ENCODE data around the gene TCHP. TPM values are rescaled to one million over a fixed set of nuclear protein-coding genes. Genes with fewer than 3 reads are reported as not detected.

TCHP gene
- total RNA-seq, 2 experiments from 2014 or later, result 38.4 to 40.1 TPM

GRCh38 chr12:109952160-109952858 is 52.2 kb downstream of the TCHP start:
- peak; percentile 40 for DNase-seq
- peak; percentile 45 for ATAC-seq
- Mint-ChIP-seq H3K4me3 (no peak overlapping the region), H3K36me3 (peaks cover 67% of the 10 kb centered on the region), H3K27me3 (no peaks in the 10 kb centered on the region), H3K4me1 (peaks cover 27% of the 10 kb centered on the region), H3K9me3 (ENCODE audit: low read depth) (no peaks in the 10 kb centered on the region), H3K27ac (peak overlapping the region; percentile 1)
- CTCF ChIA-PET, result no interaction called here

DNA sequence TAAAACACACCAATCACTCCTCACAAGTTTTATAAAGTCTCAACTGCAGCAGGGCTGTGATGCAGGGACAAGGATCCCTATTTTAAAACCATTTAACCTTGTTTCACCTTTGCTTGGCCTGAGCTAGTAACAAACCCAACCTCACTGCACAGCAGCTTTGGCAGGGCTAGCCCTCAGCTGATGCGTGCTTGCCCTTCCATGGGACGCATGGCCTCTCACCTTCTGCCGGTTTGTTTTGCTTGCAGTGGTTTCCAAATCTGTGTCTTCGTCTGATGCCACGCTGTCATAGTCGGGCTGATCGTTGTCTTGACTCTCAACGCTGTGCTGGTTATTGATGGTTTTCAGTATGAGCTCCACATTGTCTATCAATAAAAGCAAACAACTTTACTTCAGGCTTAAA is 52.8 kb downstream of the TCHP start:
- CTCF ChIA-PET, result interaction anchor here (1.0 kb wide), 1 partner anchor 14 kb away, joined by 3 read pairs; no protein-coding TSS in a partner anchor
- H3K9me3 Mint-ChIP-seq (ENCODE audit: low read depth), result no peaks in the 10 kb centered on the region
- H3K36me3 Mint-ChIP-seq, result peaks cover 64% of the 10 kb centered on the region
- no peak for ATAC-seq
- H3K27me3 Mint-ChIP-seq, result no peaks in the 10 kb centered on the region
- H3K27ac Mint-ChIP-seq, result no peak overlapping the region
- H3K4me1 Mint-ChIP-seq, result peaks cover 21% of the 10 kb centered on the region
- DNase-seq, result peak; percentile 35
- H3K4me3 Mint-ChIP-seq, result no peak overlapping the region

GRCh38 chr12:109953656-109954055 is 53.6 kb downstream of the TCHP start:
- no peaks in the 10 kb centered on the region for H3K9me3 Mint-ChIP-seq (ENCODE audit: low read depth)
- CTCF ChIA-PET, result interaction anchor here (1.0 kb wide), 1 partner anchor 14 kb away, joined by 3 read pairs; no protein-coding TSS in a partner anchor
- H3K27me3 Mint-ChIP-seq, result no peaks in the 10 kb centered on the region
- H3K36me3 Mint-ChIP-seq, result peaks cover 64% of the 10 kb centered on the region
- H3K4me3 Mint-ChIP-seq, result no peak overlapping the region
- peaks cover 14% of the 10 kb centered on the region for H3K4me1 Mint-ChIP-seq
- ATAC-seq (no peak), DNase-seq (no peak)
- peak overlapping the region; percentile 18 for H3K27ac Mint-ChIP-seq

GRCh38 chr12:109958374-109958773 is 58.3 kb downstream of the TCHP start:
- no peaks in the 10 kb centered on the region for H3K9me3 Mint-ChIP-seq (ENCODE audit: low read depth)
- no peak overlapping the region for H3K27ac Mint-ChIP-seq
- H3K4me3 Mint-ChIP-seq, result no peak overlapping the region
- ATAC-seq (no peak), DNase-seq (no peak)
- H3K27me3 Mint-ChIP-seq, result no peaks in the 10 kb centered on the region
- H3K4me1 Mint-ChIP-seq, result peaks cover 16% of the 10 kb centered on the region
- peaks cover 54% of the 10 kb centered on the region for H3K36me3 Mint-ChIP-seq
- CTCF ChIA-PET, result no interaction called here

GRCh38 chr12:109959411-109960093 is 59.5 kb downstream of the TCHP start:
- Mint-ChIP-seq H3K36me3 (peaks cover 52% of the 10 kb centered on the region), H3K4me1 (peaks cover 13% of the 10 kb centered on the region), H3K27ac (no peak overlapping the region), H3K9me3 (ENCODE audit: low read depth) (no peaks in the 10 kb centered on the region), H3K27me3 (no peaks in the 10 kb centered on the region), H3K4me3 (no peak overlapping the region)
- DNase-seq (no peak), ATAC-seq (no peak)
- CTCF ChIA-PET, result no interaction called here

- Mint-ChIP-seq H3K36me3 (peaks cover 55% of the 10 kb centered on the region), H3K27ac (no peak overlapping the region), H3K4me1 (peaks cover 13% of the 10 kb centered on the region), H3K9me3 (ENCODE audit: low read depth) (no peaks in the 10 kb centered on the region), H3K27me3 (no peaks in the 10 kb centered on the region), H3K4me3 (no peak overlapping the region)
- ATAC-seq (no peak), DNase-seq (no peak)
- CTCF ChIA-PET, result interaction anchor here (1.2 kb wide), 1 partner anchor 13 kb away, joined by 3 read pairs; no protein-coding TSS in a partner anchor
Observed at GRCh38 chr12:109961201-109961600, 61.1 kb downstream of the TCHP start.

GRCh38 chr12:109961612-109962011 is 61.5 kb downstream of the TCHP start:
- H3K36me3 Mint-ChIP-seq, result peaks cover 55% of the 10 kb centered on the region

DNA sequence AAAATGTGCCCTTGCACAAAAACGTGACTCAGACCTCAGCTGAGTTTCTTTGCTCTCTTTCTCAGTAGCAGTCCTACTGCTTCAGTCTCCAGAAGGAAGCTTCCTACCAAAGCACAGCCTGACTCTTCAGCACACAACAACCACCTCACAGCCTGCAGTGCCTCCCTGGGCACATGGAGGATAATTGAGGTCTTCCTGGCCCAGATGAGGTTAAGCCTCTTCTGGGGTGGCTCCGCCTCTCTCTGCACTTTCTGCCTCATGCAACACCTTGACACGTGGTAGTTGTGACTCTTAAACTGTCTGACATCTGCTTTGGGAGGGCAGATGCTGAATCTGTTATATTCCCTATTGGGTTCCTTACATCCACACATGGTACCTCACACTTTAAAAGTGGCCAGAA is 62.3 kb downstream of the TCHP start:
- CTCF ChIA-PET, result no interaction called here

More at GRCh38 chr12:109961612-109962011, 61.5 kb downstream of the TCHP start:
- peaks cover 15% of the 10 kb centered on the region for H3K4me1 Mint-ChIP-seq
- CTCF ChIA-PET, result no interaction called here
- H3K27ac Mint-ChIP-seq, result no peak overlapping the region
- ATAC-seq (no peak), DNase-seq (no peak)
- H3K4me3 Mint-ChIP-seq, result no peak overlapping the region
- no peaks in the 10 kb centered on the region for H3K27me3 Mint-ChIP-seq
- H3K9me3 Mint-ChIP-seq (ENCODE audit: low read depth), result no peaks in the 10 kb centered on the region

DNA sequence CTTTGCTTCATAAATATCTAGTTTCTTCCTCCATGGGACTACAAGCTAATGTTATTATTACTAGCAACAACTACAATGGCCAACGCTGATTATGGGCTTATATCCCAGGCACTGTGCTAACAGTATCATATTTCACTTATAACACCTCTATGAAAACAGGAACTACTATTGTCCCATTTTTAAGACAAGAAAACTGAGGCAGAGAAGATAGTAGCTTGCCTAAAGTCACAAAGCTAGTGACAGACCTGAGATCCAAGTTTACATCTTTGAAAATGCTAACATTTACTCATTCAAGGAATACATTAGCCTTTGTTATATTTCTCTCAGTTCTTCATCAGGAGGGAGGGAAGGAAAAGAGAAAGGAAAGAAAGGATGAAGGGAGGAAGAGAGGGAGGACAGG is 63.3 kb downstream of the TCHP start:
- CTCF ChIA-PET, result interaction anchor here (0.6 to 2.0 kb wide), 3 partner anchors 10 to 33 kb away, joined by 4 to 7 read pairs (median 4); no protein-coding TSS in a partner anchor

More for the DNA sequence above, 62.3 kb downstream of the TCHP start:
- H3K27me3 Mint-ChIP-seq, result no peaks in the 10 kb centered on the region
- H3K4me3 Mint-ChIP-seq, result no peak overlapping the region
- peak; percentile 35 for ATAC-seq
- H3K36me3 Mint-ChIP-seq, result peaks cover 55% of the 10 kb centered on the region
- no peak for DNase-seq
- no peaks in the 10 kb centered on the region for H3K9me3 Mint-ChIP-seq (ENCODE audit: low read depth)
- H3K27ac Mint-ChIP-seq, result peak overlapping the region; percentile 40
- peaks cover 20% of the 10 kb centered on the region for H3K4me1 Mint-ChIP-seq

DNA sequence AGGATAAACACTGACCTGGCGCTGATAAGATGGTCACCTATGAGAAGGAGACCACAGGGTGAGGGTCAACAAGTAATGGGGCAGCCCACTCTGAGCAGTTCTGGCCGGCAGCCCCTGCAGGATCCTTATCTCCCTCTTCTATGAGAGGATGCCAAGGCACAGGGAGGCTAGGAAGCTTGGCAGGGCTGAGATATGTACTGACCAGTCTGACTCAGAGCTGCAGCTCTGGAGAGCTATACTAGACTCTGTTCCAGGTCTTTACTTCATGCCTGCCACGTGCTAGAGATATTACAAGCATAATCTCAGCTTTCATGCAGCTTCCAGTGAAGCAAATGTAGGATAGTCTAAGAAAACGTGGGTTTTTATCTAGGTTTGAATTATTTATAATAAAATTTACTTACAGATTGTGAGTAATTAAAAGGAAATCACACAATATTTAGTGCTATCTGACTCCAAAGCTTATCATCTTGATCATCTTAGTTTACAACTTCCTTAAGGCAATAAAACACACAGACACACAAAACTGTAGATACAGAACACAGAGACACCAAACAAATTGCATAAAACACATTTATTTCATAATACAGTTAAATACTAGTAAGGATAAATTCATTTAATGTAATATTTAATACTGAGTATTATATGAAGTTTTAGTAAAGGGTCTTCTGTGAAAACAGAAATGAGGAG is 63.8 kb downstream of the TCHP start:
- no peak for DNase-seq
- H3K4me1 Mint-ChIP-seq, result peaks cover 31% of the 10 kb centered on the region
- H3K27ac Mint-ChIP-seq, result no peak overlapping the region
- ATAC-seq, result no peak
- H3K27me3 Mint-ChIP-seq, result no peaks in the 10 kb centered on the region
- no peak overlapping the region for H3K4me3 Mint-ChIP-seq
- no peaks in the 10 kb centered on the region for H3K9me3 Mint-ChIP-seq (ENCODE audit: low read depth)
- H3K36me3 Mint-ChIP-seq, result peaks cover 52% of the 10 kb centered on the region
- CTCF ChIA-PET, result interaction anchor here (1.7 to 2.0 kb wide), 2 partner anchors 9 to 16 kb away, joined by 4 to 7 read pairs; no protein-coding TSS in a partner anchor

More for the DNA sequence above, 63.3 kb downstream of the TCHP start:
- Mint-ChIP-seq H3K4me1 (peaks cover 28% of the 10 kb centered on the region), H3K27ac (peak overlapping the region; percentile 17), H3K27me3 (no peaks in the 10 kb centered on the region), H3K4me3 (no peak overlapping the region), H3K9me3 (ENCODE audit: low read depth) (no peaks in the 10 kb centered on the region), H3K36me3 (peaks cover 58% of the 10 kb centered on the region)
- no peak for ATAC-seq
- no peak for DNase-seq

GRCh38 chr12:109966546-109966945 is 66.5 kb downstream of the TCHP start:
- Mint-ChIP-seq H3K27me3 (no peaks in the 10 kb centered on the region), H3K4me3 (no peak overlapping the region), H3K27ac (peak overlapping the region; percentile 54), H3K4me1 (peaks cover 36% of the 10 kb centered on the region), H3K9me3 (ENCODE audit: low read depth) (no peaks in the 10 kb centered on the region), H3K36me3 (peaks cover 48% of the 10 kb centered on the region)
- CTCF ChIA-PET, result interaction anchor here (1.3 to 1.4 kb wide), 2 partner anchors 27 to 121 kb away, joined by 3 read pairs; no protein-coding TSS in a partner anchor
- DNase-seq (no peak), ATAC-seq (no peak)

- H3K4me1 Mint-ChIP-seq, result peaks cover 35% of the 10 kb centered on the region
- peak; percentile 60 for ATAC-seq
- peaks cover 53% of the 10 kb centered on the region for H3K36me3 Mint-ChIP-seq
- no peaks in the 10 kb centered on the region for H3K27me3 Mint-ChIP-seq
- CTCF ChIA-PET, result interaction anchor here (0.6 to 1.6 kb wide), 8 partner anchors 9 to 533 kb away, joined by 3 to 4 read pairs (median 3); partner anchors contain the start of gene TCHP
- peak overlapping the region; percentile 90 for H3K27ac Mint-ChIP-seq
- no peaks in the 10 kb centered on the region for H3K9me3 Mint-ChIP-seq (ENCODE audit: low read depth)
- peak overlapping the region; percentile 55 for H3K4me3 Mint-ChIP-seq
- DNase-seq, result no peak
Observed at GRCh38 chr12:109967383-109968031, 67.4 kb downstream of the TCHP start.

All from activated CD8-positive, alpha-beta memory T cell treated with anti-CD3 and anti-CD28 coated beads, Interleukin-2, amount 10 ng/mL, durations not matched to agents 7 days and 5 days (primary cell).